GM18861 (cell line): ENCODE data around the gene COX10.
A peak's percentile ranks its signal among the peaks of the same experiment; 100 is the strongest.
"Not testable (repeated sequence)": the region's sequence is repeated elsewhere in the genome, so short reads cannot be mapped to it uniquely, and the experiment has no call there.

ENCODE experiments used
- ATAC-seq: cut with Tn5 transposase; IDR thresholded peaks from one replicate; pipeline ENCODE4 v1.9.1; 2021; ENCODE audit not compliant: unreplicated experiment

COX10 gene

GRCh38 chr17:14118951-14119350, 49.6 kb downstream of the COX10 start:
- ATAC-seq: peak; percentile 54

GRCh38 chr17:14119546-14119945, 50.2 kb downstream of the COX10 start:
- ATAC-seq: no peak

- ATAC-seq: no peak
These were observed 52.6 kb downstream of the COX10 start for GRCh38 chr17:14121952-14122351.

GRCh38 chr17:14123619-14124278, 54.4 kb downstream of the COX10 start:
- no peak for ATAC-seq

GRCh38 chr17:14124854-14125253, 55.5 kb downstream of the COX10 start:
- no peak for ATAC-seq

GRCh38 chr17:14125518-14126137, 56.3 kb downstream of the COX10 start:
- no peak for ATAC-seq

GRCh38 chr17:14133104-14133503, 63.8 kb downstream of the COX10 start:
- no peak for ATAC-seq

GRCh38 chr17:14134456-14134855, 65.2 kb downstream of the COX10 start:
- no peak for ATAC-seq

- ATAC-seq: no peak
These were observed 66.7 kb downstream of the COX10 start for GRCh38 chr17:14135906-14136590.

- no peak for ATAC-seq
These were observed 69.3 kb downstream of the COX10 start for GRCh38 chr17:14138649-14139048.

- ATAC-seq: no peak
These were observed 74.4 kb downstream of the COX10 start for GRCh38 chr17:14143688-14144087.

- no peak for ATAC-seq
These were observed 75.2 kb downstream of the COX10 start for GRCh38 chr17:14144508-14144907.

- no peak for ATAC-seq
These were observed 80.4 kb downstream of the COX10 start for GRCh38 chr17:14149751-14150150.

- ATAC-seq: no peak
These were observed 81.3 kb downstream of the COX10 start for GRCh38 chr17:14150619-14151018.

GRCh38 chr17:14152721-14153120, 83.4 kb downstream of the COX10 start:
- ATAC-seq: no peak

- no peak for ATAC-seq
These were observed 84.1 kb downstream of the COX10 start for GRCh38 chr17:14153374-14153773.

- no peak for ATAC-seq
These were observed 87.4 kb downstream of the COX10 start for GRCh38 chr17:14156689-14157088.

GRCh38 chr17:14157822-14158221, 88.5 kb downstream of the COX10 start:
- no peak for ATAC-seq

GRCh38 chr17:14158707-14159106, 89.4 kb downstream of the COX10 start:
- no peak for ATAC-seq

GRCh38 chr17:14161419-14161818, 92.1 kb downstream of the COX10 start:
- ATAC-seq: no peak

- no peak for ATAC-seq
These were observed 96.3 kb downstream of the COX10 start for GRCh38 chr17:14165616-14166015.

GRCh38 chr17:14167831-14168230, 98.5 kb downstream of the COX10 start:
- not testable (repeated sequence) for ATAC-seq
